ENCODE data around the gene JARID2.
A peak's percentile ranks its signal among the peaks of the same experiment; 100 is the strongest.

JARID2 gene

DNA sequence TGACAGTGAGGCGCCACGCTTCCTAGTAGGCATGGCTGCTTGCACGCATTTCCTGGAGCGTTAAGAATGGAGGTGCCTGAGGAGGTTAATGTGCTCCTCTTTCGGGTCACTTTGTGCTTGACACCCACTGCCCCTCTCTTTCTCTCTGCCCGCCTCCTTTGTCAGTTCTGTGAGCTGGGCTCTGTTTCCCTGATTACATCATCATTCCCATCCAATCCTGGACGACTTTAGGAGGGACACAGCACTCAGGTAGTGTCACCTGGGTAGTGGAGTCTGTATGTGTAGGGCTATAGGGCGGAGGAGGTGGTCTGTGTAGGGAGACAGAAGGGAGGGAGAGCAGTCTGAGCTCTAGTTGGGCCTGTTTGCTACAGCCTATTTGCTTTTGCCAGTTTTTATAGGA lies 136.8 kb downstream of the JARID2 start:
- no peak for DNase-seq

GRCh38 chr6:15384901-15385300 lies 139.0 kb downstream of the JARID2 start:
- no peak for DNase-seq

DNA sequence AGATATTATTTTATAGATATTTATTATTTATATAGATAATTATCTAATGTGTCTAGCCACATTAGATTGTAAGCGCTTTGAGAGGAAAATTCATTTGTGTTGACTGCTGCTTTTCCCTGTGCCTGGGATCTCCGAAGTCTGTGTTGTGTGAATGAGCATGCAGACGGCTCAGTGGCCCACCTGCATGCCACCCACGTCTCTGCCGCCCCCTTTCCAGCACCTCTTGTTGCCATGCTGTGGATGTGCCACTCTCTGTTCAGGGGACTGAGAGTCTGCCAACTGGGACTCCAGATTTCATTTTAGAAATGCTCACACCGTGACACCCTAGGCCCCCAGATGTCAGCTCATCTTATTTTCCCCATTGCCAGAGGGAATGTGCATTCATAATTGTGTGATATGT lies 139.7 kb downstream of the JARID2 start:
- no peak for DNase-seq

DNA sequence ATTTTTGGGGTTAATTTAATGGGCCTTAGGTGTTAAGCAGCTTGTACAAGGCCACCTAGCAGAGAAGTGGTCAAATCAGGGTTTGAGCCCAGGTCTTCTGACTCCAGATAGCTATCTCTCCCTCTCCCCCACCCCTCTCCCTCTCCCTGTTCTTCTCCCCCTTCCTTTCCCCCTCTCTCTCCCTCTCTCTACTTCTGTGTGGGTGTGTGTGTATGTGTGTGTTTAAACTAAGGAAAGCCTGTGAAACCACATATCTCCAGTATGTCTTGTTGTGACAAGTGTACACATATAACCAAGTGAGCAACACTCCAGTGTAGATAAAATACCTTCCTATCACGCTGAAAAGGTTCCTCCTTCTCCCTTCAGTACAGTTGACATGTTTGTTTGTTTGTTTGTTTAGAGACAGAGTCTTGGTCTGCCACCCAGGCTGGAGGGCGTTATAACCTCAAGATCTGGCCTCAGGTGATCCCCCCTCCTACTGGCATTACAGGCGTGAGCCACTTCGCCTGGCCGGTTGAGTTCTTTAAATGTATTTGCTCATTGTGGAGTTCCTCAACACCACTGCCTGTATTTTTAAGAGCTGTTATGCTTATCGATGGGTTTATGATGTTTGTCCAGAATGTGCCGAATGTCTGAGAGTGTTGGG lies 140.4 kb downstream of the JARID2 start:
- DNase-seq, result no peak

GRCh38 chr6:15386756-15387112 lies 140.9 kb downstream of the JARID2 start:
- peak in 1 of 2 experiments; percentile 24 for DNase-seq

- DNase-seq, result no peak
Measured at GRCh38 chr6:15387118-15387517, 141.2 kb downstream of the JARID2 start.

DNA sequence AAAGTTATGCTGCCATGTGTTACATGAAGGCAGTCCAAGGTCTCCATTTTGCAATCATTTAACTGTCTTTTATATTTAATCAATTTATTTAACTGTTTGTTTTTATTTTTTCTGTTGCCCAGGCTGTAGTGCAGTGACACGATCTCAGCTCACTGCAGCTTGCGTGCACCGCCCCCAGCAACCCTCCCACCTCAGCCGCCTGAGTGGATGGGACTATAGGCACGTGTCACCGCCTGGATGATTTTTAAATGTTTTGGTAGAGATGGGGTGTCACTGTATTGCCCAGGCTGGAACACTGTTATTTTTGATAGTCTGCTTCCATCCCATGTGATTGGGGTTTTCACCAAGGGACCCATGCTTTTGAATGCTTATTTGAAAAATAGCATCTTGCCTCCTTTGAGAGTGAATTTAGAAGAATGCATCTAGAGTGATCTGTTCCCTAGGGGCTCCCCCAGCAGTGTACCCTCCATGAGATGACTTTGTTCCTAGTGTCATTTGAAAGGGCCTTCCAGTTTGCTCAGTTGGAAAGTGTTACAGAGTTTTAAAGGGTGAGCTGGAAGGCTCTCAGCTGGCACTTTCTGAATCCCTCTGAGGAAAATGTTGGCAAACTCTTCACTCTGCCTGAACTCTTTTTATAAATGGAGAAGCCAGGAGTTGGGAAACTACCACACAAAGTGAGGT lies 143.4 kb downstream of the JARID2 start:
- DNase-seq, result peak in 1 of 2 experiments; percentile 36

- DNase-seq, result peak; percentile 32 to 60
Measured at GRCh38 chr6:15389765-15390723, 144.2 kb downstream of the JARID2 start.

DNA sequence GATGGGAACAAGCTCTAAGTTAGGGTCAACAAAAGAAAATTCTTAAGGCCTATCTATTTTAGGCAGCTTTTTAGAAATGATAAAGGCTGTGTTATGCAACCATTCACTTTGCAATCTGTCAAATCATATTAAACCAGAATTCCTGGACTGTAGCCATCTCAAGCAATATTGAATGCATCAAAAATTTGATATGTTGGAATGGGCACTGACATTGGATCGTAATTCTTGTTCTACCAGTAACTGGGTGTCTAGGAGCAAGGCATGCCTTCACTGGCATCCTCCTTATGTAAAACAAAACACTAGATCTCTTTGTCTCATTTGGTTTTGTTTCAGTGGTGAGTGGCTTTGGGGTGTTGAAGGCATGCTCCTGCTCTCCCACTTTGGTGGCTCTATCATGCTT lies 145.6 kb downstream of the JARID2 start:
- DNase-seq, result peak in 1 of 2 experiments; percentile 15

DNA sequence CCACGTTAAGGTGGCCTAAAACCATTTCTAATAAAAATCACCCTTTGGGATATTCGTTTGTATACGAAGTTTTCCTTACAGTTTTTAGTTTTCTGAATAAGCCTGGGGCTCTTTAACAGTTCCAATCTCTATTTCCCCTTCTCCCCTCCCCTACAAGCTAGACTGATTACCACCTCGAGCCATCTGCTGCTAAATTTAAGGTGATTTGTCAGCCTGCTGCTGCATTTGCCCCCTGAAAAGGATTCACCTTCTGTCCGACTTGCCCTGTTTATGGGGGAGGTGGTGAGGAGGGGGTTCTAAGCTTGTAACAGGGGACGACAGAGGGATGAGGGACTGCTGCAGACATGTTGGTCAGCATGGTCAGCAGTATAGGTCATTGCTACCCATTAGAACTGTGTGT lies 146.3 kb downstream of the JARID2 start:
- DNase-seq, result peak in 1 of 2 experiments; percentile 23

DNA sequence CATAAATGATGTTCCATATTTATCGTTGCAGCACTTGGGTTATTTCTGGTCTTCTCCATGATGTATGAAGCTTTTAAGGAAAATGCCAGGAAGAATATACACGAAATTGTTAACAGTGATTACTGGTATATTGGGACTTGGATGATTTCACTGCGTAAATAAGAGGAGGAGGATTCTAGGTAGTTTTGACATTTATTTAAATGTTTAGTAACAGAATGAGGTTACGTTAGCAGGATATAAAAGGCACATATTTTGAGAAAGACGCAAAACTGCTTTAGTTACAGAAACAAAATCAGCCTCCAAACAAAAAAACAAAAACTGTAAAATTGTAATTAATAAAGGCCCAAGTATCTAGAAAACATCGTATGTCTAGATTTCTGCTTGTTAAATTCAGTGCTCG lies 147.7 kb downstream of the JARID2 start:
- DNase-seq, result no peak

GRCh38 chr6:15395087-15395486 lies 149.2 kb downstream of the JARID2 start:
- DNase-seq, result no peak

DNA sequence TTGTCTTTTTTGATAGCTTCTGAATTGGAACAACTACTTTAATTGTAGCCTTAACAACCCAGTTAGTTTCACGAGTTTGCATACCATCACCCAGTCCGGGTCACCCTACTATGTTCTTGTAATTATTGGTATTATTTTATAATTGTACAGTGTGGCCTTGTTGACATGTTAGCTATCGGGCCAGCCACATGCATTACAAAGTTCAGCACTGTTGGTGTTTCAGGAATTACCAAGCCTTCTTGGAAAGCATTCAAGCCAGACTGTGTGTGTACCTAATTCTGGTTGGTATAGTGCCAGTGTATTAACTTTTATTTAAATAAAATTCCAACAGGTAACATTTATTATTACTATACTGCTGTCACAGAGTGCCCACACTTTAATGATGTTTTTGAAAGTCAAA lies 150.9 kb downstream of the JARID2 start:
- no peak for DNase-seq

DNA sequence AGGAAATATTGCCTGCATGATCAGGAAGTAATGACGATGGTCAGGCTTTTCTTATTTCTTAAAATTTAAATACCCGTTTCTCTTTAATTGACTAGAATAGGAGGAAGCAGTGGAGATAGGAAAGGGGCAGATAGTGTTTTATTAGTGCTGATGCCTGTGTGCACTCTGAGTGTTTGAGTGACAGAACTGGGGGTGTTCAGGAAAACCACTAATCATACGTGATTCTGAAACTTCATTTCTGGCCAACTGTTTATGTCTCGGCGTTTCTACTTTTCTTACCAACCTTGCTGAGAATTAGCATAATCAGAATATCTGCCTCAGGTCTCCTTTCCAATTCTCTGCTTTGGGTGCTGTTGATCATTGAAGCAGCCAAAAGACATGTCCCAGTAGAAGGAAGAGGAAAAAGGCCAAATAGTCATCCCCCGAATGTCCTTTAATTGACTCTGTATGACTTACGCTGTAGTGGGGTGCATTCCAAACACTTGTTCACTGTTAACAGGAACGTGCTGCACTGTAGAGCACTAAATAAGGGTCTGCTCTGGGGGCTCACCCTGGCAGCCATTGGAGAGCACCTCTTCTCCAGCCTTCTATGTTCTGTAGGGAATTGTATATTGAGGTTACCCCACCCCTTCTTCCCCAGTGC lies 152.9 kb downstream of the JARID2 start:
- no peak for DNase-seq

- peak; percentile 42 to 69 for DNase-seq
Measured at GRCh38 chr6:15399641-15400470, 154.0 kb downstream of the JARID2 start.

DNA sequence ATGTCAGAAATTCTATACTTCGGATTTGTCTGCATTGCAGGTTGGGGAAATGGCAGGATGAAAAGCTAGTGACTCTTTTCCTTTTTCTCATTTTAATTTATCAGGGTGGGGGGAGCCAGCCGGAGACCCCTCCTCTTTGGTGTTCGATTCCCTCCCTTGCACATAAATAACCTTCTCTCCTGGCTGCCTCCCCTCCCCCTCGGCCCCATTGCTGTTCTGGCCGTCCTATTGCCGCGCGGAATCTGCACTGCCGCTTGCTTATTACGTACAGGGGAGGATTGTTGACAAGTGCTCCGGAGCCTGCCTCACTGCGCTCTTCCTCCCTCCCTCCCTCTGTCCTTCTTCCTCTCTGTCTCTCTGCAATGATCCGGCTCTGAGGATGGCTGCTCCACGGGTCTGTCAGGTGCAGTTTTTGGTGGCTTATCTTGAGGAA lies 154.7 kb downstream of the JARID2 start:
- DNase-seq, result no peak

DNA sequence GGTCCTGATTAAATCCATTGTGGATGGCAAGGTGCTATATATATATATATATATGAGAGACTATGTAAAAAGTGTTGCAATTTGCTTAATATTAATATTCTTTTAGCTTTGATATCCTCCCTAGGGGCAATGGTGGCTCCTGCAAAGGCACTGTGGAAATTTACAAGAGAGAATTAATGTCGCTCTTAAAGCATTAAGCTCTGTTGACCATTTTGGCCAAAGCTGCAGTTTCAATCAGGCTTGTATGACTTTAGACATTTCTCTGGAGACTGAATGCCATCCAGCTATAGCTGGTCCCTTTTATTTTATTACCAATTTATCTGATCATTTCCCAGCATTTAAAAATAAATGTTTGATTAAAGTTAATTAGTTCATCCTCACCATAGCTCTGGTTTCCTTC lies 155.3 kb downstream of the JARID2 start:
- no peak for DNase-seq

- DNase-seq, result no peak
Measured at GRCh38 chr6:15401769-15402250, 155.9 kb downstream of the JARID2 start.

- no peak for DNase-seq
Measured at GRCh38 chr6:15402406-15403045, 156.7 kb downstream of the JARID2 start.

GRCh38 chr6:15403094-15403755 lies 157.4 kb downstream of the JARID2 start:
- no peak for DNase-seq

GRCh38 chr6:15404685-15404980 lies 158.8 kb downstream of the JARID2 start:
- DNase-seq, result no peak
